Measurements from ENCODE around the gene DOK1.

Gene DOK1

GRCh38 chr2:74553892-74554819, at the start of gene DOK1, which contains the start of gene LOXL3:
DOK1 (plus strand) TSS chr2:74554720; CDS start chr2:74554755, 35 bp downstream.
LOXL3 (minus strand) TSS chr2:74553942; CDS start chr2:74552634, 1,308 bp downstream.
- peak; percentile 85 for DNase-seq (ENCODE audit: extremely low read depth, low read depth)
- TF ChIP-seq, protein P1, sequence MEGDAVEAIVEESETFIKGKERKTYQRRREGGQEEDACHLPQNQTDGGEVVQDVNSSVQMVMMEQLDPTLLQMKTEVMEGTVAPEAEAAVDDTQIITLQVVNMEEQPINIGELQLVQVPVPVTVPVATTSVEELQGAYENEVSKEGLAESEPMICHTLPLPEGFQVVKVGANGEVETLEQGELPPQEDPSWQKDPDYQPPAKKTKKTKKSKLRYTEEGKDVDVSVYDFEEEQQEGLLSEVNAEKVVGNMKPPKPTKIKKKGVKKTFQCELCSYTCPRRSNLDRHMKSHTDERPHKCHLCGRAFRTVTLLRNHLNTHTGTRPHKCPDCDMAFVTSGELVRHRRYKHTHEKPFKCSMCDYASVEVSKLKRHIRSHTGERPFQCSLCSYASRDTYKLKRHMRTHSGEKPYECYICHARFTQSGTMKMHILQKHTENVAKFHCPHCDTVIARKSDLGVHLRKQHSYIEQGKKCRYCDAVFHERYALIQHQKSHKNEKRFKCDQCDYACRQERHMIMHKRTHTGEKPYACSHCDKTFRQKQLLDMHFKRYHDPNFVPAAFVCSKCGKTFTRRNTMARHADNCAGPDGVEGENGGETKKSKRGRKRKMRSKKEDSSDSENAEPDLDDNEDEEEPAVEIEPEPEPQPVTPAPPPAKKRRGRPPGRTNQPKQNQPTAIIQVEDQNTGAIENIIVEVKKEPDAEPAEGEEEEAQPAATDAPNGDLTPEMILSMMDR (IDR thresholded peaks at IDR 0.05; ENCODE audit: low read depth, low read length), result no peak

DNA sequence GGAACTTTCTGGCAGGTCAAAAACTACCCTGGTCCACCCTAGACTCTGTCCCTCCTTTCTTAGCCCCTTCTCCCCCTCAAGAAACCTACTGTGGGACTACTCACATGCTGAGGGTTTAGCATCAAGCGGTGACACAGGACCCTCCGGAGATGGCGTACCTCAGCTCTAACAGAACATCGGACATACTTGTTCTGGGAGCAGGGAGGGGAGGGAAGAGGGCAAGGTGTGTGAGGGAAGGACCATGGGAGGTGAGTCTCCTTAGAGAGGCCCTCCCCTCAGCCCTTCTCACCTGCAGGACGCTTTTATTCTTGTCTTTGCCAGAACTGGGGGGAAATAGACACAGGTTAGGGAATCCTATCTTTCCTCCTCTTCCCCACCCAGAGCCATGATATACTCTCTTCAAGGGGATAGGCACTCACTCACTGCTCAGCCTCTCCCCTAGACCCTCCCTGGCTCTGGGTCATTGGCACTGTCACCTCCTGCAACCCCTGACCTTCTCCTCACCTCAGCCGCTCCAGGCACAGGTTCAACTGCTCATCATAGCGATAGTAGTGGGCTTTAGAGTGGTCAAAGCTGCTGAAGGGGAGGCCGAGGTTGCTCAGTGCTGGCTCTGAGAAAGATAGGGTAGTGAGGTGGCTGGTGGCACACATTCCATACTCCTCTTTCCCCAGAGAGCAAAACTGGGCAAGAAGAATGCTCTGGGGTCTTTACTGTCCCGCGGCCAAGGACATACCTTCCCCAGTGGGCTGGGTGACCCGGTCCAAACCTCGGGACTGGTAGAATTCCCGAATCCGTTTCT, 48.9 kb upstream of the DOK1 start:
- TF ChIP-seq, protein P1 (IDR thresholded peaks at IDR 0.05; ENCODE audit: low read depth, low read length), result no peak

GRCh38 chr2:74507145-74507925, 47.2 kb upstream of the DOK1 start, which contains the start of gene PCGF1:
PCGF1 (minus strand) TSS chr2:74507695; CDS start chr2:74507668, 27 bp downstream.
- TF ChIP-seq, protein P1 (IDR thresholded peaks at IDR 0.05; ENCODE audit: low read depth, low read length), result peak; percentile 44
- DNase-seq (ENCODE audit: extremely low read depth, low read depth), result peak; percentile 97

More for the DNA sequence above, 48.9 kb upstream of the DOK1 start:
- DNase-seq (ENCODE audit: extremely low read depth, low read depth), result no peak

GRCh38 chr2:74507926-74508520, 46.5 kb upstream of the DOK1 start:
- DNase-seq (ENCODE audit: extremely low read depth, low read depth), result no peak
- TF ChIP-seq, protein P1 (IDR thresholded peaks at IDR 0.05; ENCODE audit: low read depth, low read length), result no peak

DNA sequence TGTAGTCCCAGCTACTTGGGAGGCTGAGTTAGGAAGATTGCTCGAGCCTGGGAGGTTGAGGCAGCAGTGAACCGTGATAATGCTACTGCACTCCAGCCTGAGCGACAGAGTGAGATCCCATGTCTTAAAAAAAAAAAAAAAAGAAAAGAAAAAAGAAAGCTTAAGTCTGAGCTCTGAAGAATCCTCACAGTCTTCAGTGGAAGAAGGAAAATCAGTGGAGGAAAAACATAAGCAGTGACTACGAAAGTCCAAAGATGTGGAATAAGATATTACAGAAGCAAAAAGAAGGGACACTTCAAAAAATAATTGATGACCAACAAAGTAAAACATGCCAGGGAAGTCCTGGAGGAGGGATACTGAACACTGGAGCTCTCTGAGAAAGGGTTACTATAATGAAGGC, 44.2 kb upstream of the DOK1 start:
- TF ChIP-seq, protein P1 (IDR thresholded peaks at IDR 0.05; ENCODE audit: low read depth, low read length), result no peak

GRCh38 chr2:74511104-74511989, 43.2 kb upstream of the DOK1 start:
- no peak for DNase-seq (ENCODE audit: extremely low read depth, low read depth)
- TF ChIP-seq, protein P1 (IDR thresholded peaks at IDR 0.05; ENCODE audit: low read depth, low read length), result no peak

More for the DNA sequence above, 44.2 kb upstream of the DOK1 start:
- no peak for DNase-seq (ENCODE audit: extremely low read depth, low read depth)

Measured in AG09319 (cell line).